Esophagus squamous epithelium (tissue), 5 donors: ENCODE measurements around the gene PTPRN2. TPM values are rescaled to one million over a fixed set of nuclear protein-coding genes. Genes with fewer than 3 reads are reported as not detected.

Experiments
- DNase-seq: peaks from one replicate; lab custom pipeline; 2025; lab: John Stamatoyannopoulos, UW
- H3K27ac ChIP-seq, 4 donors: fragments of 200-600 bp; sonication (generic); one replicate each; pipeline ENCODE4 v1.5.1; 2016 to 2019; ENCODE audit warnings: mild to moderate bottlenecking in 1 of 4
- H3K27me3 ChIP-seq, 4 donors: fragments of 200-600 bp; sonication (generic); 1 replicate in 3 of 4; 2 replicates in 1 of 4; pipeline versions ENCODE4 v1.5.1 to v1.6.0; 2017 to 2021; ENCODE audit warnings: antibody characterized with exemption in 1 of 4
- H3K36me3 ChIP-seq, 3 donors: fragments of 200-600 bp; sonication (generic); one replicate each; pipeline ENCODE4 v1.5.1; 2016 to 2019
- H3K4me1 ChIP-seq, 3 donors: fragments of 200-600 bp; sonication (generic); one replicate each; pipeline ENCODE4 v1.5.1; 2017 to 2019
- H3K4me3 ChIP-seq, 4 donors: fragments of 200-600 bp; sonication (generic); 1 replicate in 3 of 4; 2 replicates in 1 of 4; pipeline ENCODE4 v1.5.1; 2016 to 2019; ENCODE audit warnings: mild to moderate bottlenecking in 2 of 4, moderate library complexity in 1 of 4
- H3K9me3 ChIP-seq, 3 donors: fragments of 200-600 bp; sonication (generic); one replicate each; pipeline ENCODE4 v1.5.1; 2016 to 2019
- POLR2A ChIP-seq, 4 donors: fragments of 450-650 bp; IDR thresholded peaks; one replicate each; pipeline ENCODE4 v1.6.1; 2017; ENCODE audit warnings: antibody characterized with exemption in 4 of 4, mild to moderate bottlenecking in 4 of 4, moderate library complexity in 3 of 4
- WGBS, 2 donors: methylation state at CpG; one replicate each; pipeline ENCODE4 v1.1.5; 2018; 5-methylcytosine and 5-hydroxymethylcytosine counted together
- intact Hi-C: fragments of 100-400 bp; cut with DNase I; formaldehyde crosslinking; loops from one replicate; pipeline ENCODE4 v1.15.0; 2022
- total RNA-seq, 4 donors: library from RNA; depleted of rRNA; stranded (reverse); fragments of >200 nt; gene quantifications; one replicate each; pipeline ENCODE4 v1.1.0, GENCODE V29; 2016
- TF ChIP-seq, protein P1 (sequence below), 6 experiments: fragments of 450-650 bp in 4 of 6; fragments of 200-600 bp in 2 of 6; sonication (generic) in 2 of 6; IDR thresholded peaks; one replicate each; pipeline ENCODE4 v1.5.1; 2016 to 2019; ENCODE audit warnings: antibody characterized with exemption in 6 of 6, mild to moderate bottlenecking in 4 of 6, moderate library complexity in 4 of 6
- donor health status: DM: yes; HTN: yes; CAD: no.

The PTPRN2 gene
- total RNA-seq, 4 donors from 2014 or later, result 0.38 to 2.7 (median 1.0) TPM

DNA sequence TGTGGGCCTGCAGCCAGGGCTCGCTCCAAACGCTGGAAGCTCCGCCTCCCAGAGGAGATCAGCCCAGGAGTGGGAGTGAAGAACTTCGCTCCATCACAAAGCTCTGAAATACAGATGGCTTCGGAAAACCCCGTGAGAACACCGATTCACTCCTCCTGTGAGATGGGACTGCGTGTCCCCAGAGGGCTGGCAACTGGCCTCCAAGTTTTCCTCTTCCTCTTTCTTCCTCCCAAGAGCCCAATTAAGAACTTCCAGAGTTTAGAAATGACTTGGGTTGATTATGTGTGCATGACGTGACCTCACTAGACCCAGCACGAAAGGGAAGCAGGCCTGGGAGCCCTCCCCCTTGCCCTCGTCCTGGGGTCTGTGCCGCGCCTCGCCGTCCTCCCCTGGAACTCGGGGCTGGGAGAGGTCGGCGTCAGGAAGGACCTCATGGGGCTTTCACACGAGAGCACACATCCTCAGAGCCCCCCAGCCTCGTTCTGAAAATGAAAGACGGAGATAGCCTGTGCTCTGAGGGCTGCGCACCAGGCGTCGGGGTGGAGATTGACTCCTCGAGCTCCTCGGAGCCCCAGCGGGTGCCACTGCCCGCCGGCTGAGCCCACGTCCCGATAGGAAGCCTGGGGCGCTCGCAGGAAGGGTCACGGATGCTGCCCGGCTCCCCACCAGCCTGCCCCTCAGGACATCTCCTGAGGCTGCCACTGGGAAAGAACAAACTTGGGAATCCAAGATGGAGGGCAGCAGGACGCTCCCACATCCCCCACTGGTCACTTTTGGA lies 37.8 kb downstream of the PTPRN2 start:
- 42 to 80% methylated on average over 6 to 7 of the region's 36 CpGs for WGBS, 2 donors
- intact Hi-C loops, result no loop called here
- peak overlapping the region in 2 of 4 donors; percentile 15 to 40 for H3K4me3 ChIP-seq

DNA sequence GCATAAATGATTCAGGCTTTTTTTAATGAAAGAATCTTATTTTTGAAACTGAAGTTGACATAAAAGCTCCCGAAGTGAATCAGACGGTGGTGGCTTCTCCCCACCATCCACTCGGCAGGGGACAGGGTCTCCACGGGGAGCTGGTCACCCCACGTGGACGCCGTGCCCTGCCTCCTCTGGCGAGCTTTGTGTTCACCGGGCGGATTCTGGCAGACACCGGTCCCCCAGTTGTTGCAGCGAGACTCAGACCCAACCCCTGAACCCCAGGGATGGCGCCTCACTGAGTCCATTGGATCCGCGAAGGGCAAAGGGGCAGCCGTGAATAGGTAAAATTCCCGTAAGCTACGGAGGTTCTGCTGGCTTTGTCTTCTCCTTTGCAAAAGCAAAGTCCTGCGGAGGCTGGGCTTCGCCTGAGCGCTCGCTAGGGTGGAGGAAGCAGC lies 38.4 kb downstream of the PTPRN2 start:
- TF ChIP-seq, protein P1, sequence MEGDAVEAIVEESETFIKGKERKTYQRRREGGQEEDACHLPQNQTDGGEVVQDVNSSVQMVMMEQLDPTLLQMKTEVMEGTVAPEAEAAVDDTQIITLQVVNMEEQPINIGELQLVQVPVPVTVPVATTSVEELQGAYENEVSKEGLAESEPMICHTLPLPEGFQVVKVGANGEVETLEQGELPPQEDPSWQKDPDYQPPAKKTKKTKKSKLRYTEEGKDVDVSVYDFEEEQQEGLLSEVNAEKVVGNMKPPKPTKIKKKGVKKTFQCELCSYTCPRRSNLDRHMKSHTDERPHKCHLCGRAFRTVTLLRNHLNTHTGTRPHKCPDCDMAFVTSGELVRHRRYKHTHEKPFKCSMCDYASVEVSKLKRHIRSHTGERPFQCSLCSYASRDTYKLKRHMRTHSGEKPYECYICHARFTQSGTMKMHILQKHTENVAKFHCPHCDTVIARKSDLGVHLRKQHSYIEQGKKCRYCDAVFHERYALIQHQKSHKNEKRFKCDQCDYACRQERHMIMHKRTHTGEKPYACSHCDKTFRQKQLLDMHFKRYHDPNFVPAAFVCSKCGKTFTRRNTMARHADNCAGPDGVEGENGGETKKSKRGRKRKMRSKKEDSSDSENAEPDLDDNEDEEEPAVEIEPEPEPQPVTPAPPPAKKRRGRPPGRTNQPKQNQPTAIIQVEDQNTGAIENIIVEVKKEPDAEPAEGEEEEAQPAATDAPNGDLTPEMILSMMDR (IDR thresholded peaks at IDR 0.05), result no peak
- no peak for TF ChIP-seq POLR2A (IDR thresholded peaks at IDR 0.05)
- no peak overlapping the region for H3K27ac ChIP-seq
- intact Hi-C loops, result no loop called here
- 62% methylated on average over 19 of the region's 22 CpGs; no CpG with 5 or more reads in 1 of the 2 donors for WGBS, 2 donors
- no peaks in the 10 kb centered on the region for H3K36me3 ChIP-seq
- H3K27me3 ChIP-seq, result peaks cover 0 to 24% (median 0%) of the 10 kb centered on the region in 4 donors
- DNase-seq, result no peak
- H3K4me1 ChIP-seq, result peaks cover 0 to 6% (median 0%) of the 10 kb centered on the region in 3 donors
- H3K4me3 ChIP-seq, result peak overlapping the region in 2 of 4 donors; percentile 15 to 40
- H3K9me3 ChIP-seq, result no peaks in the 10 kb centered on the region

More for the DNA sequence above, 37.8 kb downstream of the PTPRN2 start:
- Histone ChIP-seq H3K36me3 (no peaks in the 10 kb centered on the region), H3K9me3 (no peaks in the 10 kb centered on the region), H3K27me3 (peaks cover 0 to 24% (median 0%) of the 10 kb centered on the region in 4 donors), H3K27ac (no peak overlapping the region), H3K4me1 (peaks cover 0 to 6% (median 0%) of the 10 kb centered on the region in 3 donors)
- TF ChIP-seq, protein P1 (IDR thresholded peaks at IDR 0.05), result no peak
- no peak for TF ChIP-seq POLR2A (IDR thresholded peaks at IDR 0.05)
- DNase-seq, result no peak

DNA sequence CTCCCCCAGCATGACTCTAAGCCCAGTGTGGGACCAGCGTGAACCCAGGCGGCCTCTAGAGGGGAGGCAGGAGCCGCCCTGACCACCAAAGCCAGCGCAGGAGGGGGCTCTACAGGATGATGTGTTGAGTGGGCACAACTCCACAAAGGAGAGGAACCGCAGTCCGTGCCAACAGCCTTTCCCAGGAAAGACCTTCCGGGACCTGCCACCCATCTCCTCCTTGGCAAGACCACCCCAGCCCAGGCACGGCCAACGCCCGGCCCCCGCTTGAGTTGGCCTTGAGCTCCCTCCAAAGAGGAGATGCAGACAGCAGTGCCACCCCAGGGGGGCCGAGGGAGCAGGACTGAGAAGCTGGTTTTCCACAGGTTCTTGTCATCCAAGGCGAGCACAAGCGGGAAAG lies 38.9 kb downstream of the PTPRN2 start:
- Histone ChIP-seq H3K9me3 (no peaks in the 10 kb centered on the region), H3K36me3 (no peaks in the 10 kb centered on the region), H3K4me3 (no peak overlapping the region), H3K27me3 (peaks cover 0 to 24% (median 0%) of the 10 kb centered on the region in 4 donors), H3K4me1 (peaks cover 0 to 6% (median 0%) of the 10 kb centered on the region in 3 donors), H3K27ac (no peak overlapping the region)
- no peak for DNase-seq
- TF ChIP-seq, protein P1 (IDR thresholded peaks at IDR 0.05), result no peak
- no peak for TF ChIP-seq POLR2A (IDR thresholded peaks at IDR 0.05)
- intact Hi-C loops, result no loop called here
- WGBS, 2 donors, result 61 to 73% methylated on average over 2 to 3 of the region's 14 CpGs

DNA sequence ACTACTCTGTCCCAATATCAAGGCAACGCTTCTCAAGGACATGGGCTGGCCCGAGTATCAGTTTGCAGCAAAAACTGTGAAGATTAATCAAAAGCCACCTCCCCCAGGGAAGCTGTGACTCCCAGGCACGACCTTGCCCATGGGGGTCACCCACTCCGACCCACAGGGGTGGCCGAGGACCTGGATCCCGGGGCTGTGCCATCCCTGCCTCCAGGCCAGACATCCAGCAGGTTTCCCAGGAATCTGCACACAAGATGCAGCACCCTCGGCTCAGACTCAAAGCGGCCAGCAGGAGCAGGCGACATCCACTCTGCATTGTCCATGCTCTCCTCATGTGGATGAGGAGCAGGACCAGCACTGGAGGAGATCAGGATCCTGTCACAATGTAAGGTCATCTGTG lies 39.8 kb downstream of the PTPRN2 start:
- Histone ChIP-seq H3K4me3 (no peak overlapping the region), H3K4me1 (peaks cover 0 to 6% (median 0%) of the 10 kb centered on the region in 3 donors), H3K27me3 (peaks cover 0 to 24% (median 0%) of the 10 kb centered on the region in 4 donors), H3K27ac (no peak overlapping the region), H3K36me3 (no peaks in the 10 kb centered on the region), H3K9me3 (no peaks in the 10 kb centered on the region)
- whole genome bisulfite sequencing, 2 donors, result 87% methylated on average over 3 of the region's 9 CpGs; no CpG with 5 or more reads in 1 of the 2 donors
- TF ChIP-seq, protein P1 (IDR thresholded peaks at IDR 0.05), result no peak
- no peak for TF ChIP-seq POLR2A (IDR thresholded peaks at IDR 0.05)
- no peak for DNase-seq
- intact Hi-C loops, result no loop called here

DNA sequence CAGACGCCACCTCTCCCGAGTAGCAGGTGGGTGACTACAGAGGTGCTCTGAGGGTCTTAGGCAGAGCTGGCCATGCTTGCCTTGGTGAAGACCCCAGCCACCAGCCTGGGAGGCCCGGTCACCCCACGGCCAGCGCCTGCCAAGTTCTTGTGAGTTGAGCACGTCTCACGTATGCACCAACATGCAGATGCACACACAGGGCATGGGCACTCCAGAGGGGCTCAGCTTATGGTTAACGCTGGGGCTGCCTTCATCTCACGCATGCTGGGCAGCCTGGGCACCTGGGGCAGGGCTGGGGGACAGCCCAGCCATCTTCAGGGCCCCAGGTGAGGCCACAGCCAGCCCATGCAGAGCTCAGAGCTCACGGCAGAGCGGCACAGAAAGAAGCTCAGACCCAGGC lies 41.0 kb downstream of the PTPRN2 start:
- Histone ChIP-seq H3K27ac (no peak overlapping the region), H3K4me1 (peaks cover 0 to 6% (median 0%) of the 10 kb centered on the region in 3 donors), H3K9me3 (no peaks in the 10 kb centered on the region), H3K27me3 (peaks cover 0 to 24% (median 0%) of the 10 kb centered on the region in 4 donors), H3K36me3 (no peaks in the 10 kb centered on the region), H3K4me3 (no peak overlapping the region)
- DNase-seq, result no peak
- intact Hi-C loops, result no loop called here
- 80 to 89% methylated on average over 3 to 7 of the region's 11 CpGs for WGBS, 2 donors
- TF ChIP-seq, protein P1 (IDR thresholded peaks at IDR 0.05), result no peak
- no peak for TF ChIP-seq POLR2A (IDR thresholded peaks at IDR 0.05)
